ENCODE data around the gene BLMH.

GRCh38 chr17:30221346-30221745 is 70.4 kb downstream of the BLMH start:
- TF ChIP-seq CTCF (IDR thresholded peaks at IDR 0.05) (no peak), POLR2A (IDR thresholded peaks at IDR 0.05) (no peak)
